Ectodermal cell (in vitro differentiated cells): ENCODE measurements around the gene RIT2.

Source experiments
- H3K27ac ChIP-seq: 2 replicates; pipeline ENCODE4 v1.7.0; 2013; ENCODE audit warnings: mild to moderate bottlenecking, low read depth, low read length; ENCODE audit not compliant: insufficient read depth, poor library complexity, severe bottlenecking
- H3K27me3 ChIP-seq: 2 replicates; pipeline ENCODE4 v1.7.0; 2013; ENCODE audit warnings: mild to moderate bottlenecking, low read length; ENCODE audit not compliant: insufficient read depth, control insufficient read depth, poor library complexity, severe bottlenecking
- H3K36me3 ChIP-seq: one replicate; pipeline ENCODE4 v1.7.0; 2013; ENCODE audit warnings: low read length; ENCODE audit not compliant: control insufficient read depth, insufficient read depth
- H3K4me1 ChIP-seq: one replicate; pipeline ENCODE4 v1.7.0; 2013; ENCODE audit warnings: low read length; ENCODE audit not compliant: control insufficient read depth, insufficient read depth
- H3K4me3 ChIP-seq: 2 replicates; pipeline ENCODE4 v1.7.0; 2013; ENCODE audit warnings: low read depth, low read length, control low read depth; ENCODE audit not compliant: insufficient read depth
- H3K9me3 ChIP-seq: 2 replicates; pipeline ENCODE4 v1.7.0; 2013; ENCODE audit warnings: mild to moderate bottlenecking, low read length, moderate library complexity; ENCODE audit not compliant: control insufficient read depth
- WGBS, 2 experiments: methylation state at CpG; one replicate each; pipeline ENCODE4 v1.1.7; 2013; ENCODE audit warnings: missing lambda C conversion rate in 2 of 2; 5-methylcytosine and 5-hydroxymethylcytosine counted together

The RIT2 gene

GRCh38 chr18:43022874-43023273, 92.6 kb downstream of the RIT2 start:
- Histone ChIP-seq H3K4me3 (no peak overlapping the region), H3K36me3 (no peaks in the 10 kb centered on the region), H3K27ac (no peak overlapping the region), H3K27me3 (no peaks in the 10 kb centered on the region), H3K9me3 (no peaks in the 10 kb centered on the region), H3K4me1 (no peaks in the 10 kb centered on the region)
- 87 to 92% methylated on average over 3 of the region's 3 CpGs for WGBS, 2 experiments

GRCh38 chr18:43017622-43018021, 97.9 kb downstream of the RIT2 start:
- no peaks in the 10 kb centered on the region for H3K9me3 ChIP-seq
- no peaks in the 10 kb centered on the region for H3K27me3 ChIP-seq
- H3K4me1 ChIP-seq = no peaks in the 10 kb centered on the region
- H3K36me3 ChIP-seq = no peaks in the 10 kb centered on the region
- no peak overlapping the region for H3K27ac ChIP-seq
- 97 to 100% methylated on average over 1 of the region's 1 CpG for WGBS, 2 experiments
- H3K4me3 ChIP-seq = no peak overlapping the region

- no peaks in the 10 kb centered on the region for H3K36me3 ChIP-seq
- no peaks in the 10 kb centered on the region for H3K9me3 ChIP-seq
- no peaks in the 10 kb centered on the region for H3K4me1 ChIP-seq
- WGBS, 2 experiments = 89 to 100% methylated on average over 2 to 3 of the region's 3 CpGs
- no peaks in the 10 kb centered on the region for H3K27me3 ChIP-seq
- no peak overlapping the region for H3K27ac ChIP-seq
- no peak overlapping the region for H3K4me3 ChIP-seq
Measured at GRCh38 chr18:43013486-43013885, 102.0 kb downstream of the RIT2 start.

- no peak overlapping the region for H3K4me3 ChIP-seq
- H3K27me3 ChIP-seq = no peaks in the 10 kb centered on the region
- H3K36me3 ChIP-seq = no peaks in the 10 kb centered on the region
- no peak overlapping the region for H3K27ac ChIP-seq
- 93 to 95% methylated on average over 1 to 2 of the region's 2 CpGs for WGBS, 2 experiments
- no peaks in the 10 kb centered on the region for H3K9me3 ChIP-seq
- H3K4me1 ChIP-seq = no peaks in the 10 kb centered on the region
Measured at GRCh38 chr18:43012951-43013350, 102.5 kb downstream of the RIT2 start.

GRCh38 chr18:43010611-43011010, 104.9 kb downstream of the RIT2 start:
- Histone ChIP-seq H3K9me3 (no peaks in the 10 kb centered on the region), H3K27ac (no peak overlapping the region), H3K27me3 (no peaks in the 10 kb centered on the region), H3K4me3 (no peak overlapping the region), H3K36me3 (no peaks in the 10 kb centered on the region), H3K4me1 (no peaks in the 10 kb centered on the region)
- 60 to 92% methylated on average over 1 of the region's 1 CpG for WGBS, 2 experiments

GRCh38 chr18:43009674-43010073, 105.8 kb downstream of the RIT2 start:
- WGBS, 2 experiments = 92% methylated on average over 4 of the region's 5 CpGs
- H3K27me3 ChIP-seq = no peaks in the 10 kb centered on the region
- no peak overlapping the region for H3K27ac ChIP-seq
- no peak overlapping the region for H3K4me3 ChIP-seq
- no peaks in the 10 kb centered on the region for H3K4me1 ChIP-seq
- no peaks in the 10 kb centered on the region for H3K9me3 ChIP-seq
- H3K36me3 ChIP-seq = no peaks in the 10 kb centered on the region

GRCh38 chr18:43007365-43007764, 108.1 kb downstream of the RIT2 start:
- WGBS, 2 experiments = 81 to 88% methylated on average over 1 to 2 of the region's 2 CpGs
- Histone ChIP-seq H3K27ac (no peak overlapping the region), H3K36me3 (no peaks in the 10 kb centered on the region), H3K9me3 (no peaks in the 10 kb centered on the region), H3K4me3 (no peak overlapping the region), H3K4me1 (no peaks in the 10 kb centered on the region), H3K27me3 (no peaks in the 10 kb centered on the region)

GRCh38 chr18:43004421-43004820, 111.1 kb downstream of the RIT2 start:
- WGBS, 2 experiments = 95 to 96% methylated on average over 1 of the region's 1 CpG
- H3K4me3 ChIP-seq = no peak overlapping the region
- H3K27me3 ChIP-seq = no peaks in the 10 kb centered on the region
- H3K9me3 ChIP-seq = no peaks in the 10 kb centered on the region
- no peaks in the 10 kb centered on the region for H3K36me3 ChIP-seq
- no peaks in the 10 kb centered on the region for H3K4me1 ChIP-seq
- H3K27ac ChIP-seq = no peak overlapping the region

GRCh38 chr18:43001821-43002220, 113.7 kb downstream of the RIT2 start:
- Histone ChIP-seq H3K27me3 (no peaks in the 10 kb centered on the region), H3K36me3 (no peaks in the 10 kb centered on the region), H3K4me1 (no peaks in the 10 kb centered on the region), H3K4me3 (no peak overlapping the region), H3K27ac (no peak overlapping the region), H3K9me3 (no peaks in the 10 kb centered on the region)
- 93 to 96% methylated on average over 2 of the region's 2 CpGs for WGBS, 2 experiments

- no peaks in the 10 kb centered on the region for H3K27me3 ChIP-seq
Measured at GRCh38 chr18:42996824-42997223, 118.7 kb downstream of the RIT2 start.

GRCh38 chr18:42980426-42980825, 135.1 kb downstream of the RIT2 start:
- WGBS, 2 experiments = 88 to 97% methylated on average over 1 of the region's 1 CpG
- Histone ChIP-seq H3K36me3 (no peaks in the 10 kb centered on the region), H3K27me3 (no peaks in the 10 kb centered on the region), H3K4me1 (no peaks in the 10 kb centered on the region), H3K4me3 (no peak overlapping the region), H3K27ac (no peak overlapping the region), H3K9me3 (no peaks in the 10 kb centered on the region)

More at GRCh38 chr18:42996824-42997223, 118.7 kb downstream of the RIT2 start:
- Histone ChIP-seq H3K27ac (no peak overlapping the region), H3K4me1 (no peaks in the 10 kb centered on the region), H3K4me3 (no peak overlapping the region), H3K36me3 (no peaks in the 10 kb centered on the region), H3K9me3 (no peaks in the 10 kb centered on the region)
